ENCODE results near the gene ARHGAP11A. TPM values are rescaled to one million over a fixed set of nuclear protein-coding genes. Genes with fewer than 3 reads are reported as not detected.

Gene ARHGAP11A
- total and polyA plus RNA-seq, 2 of the 8 experiments (the other 6 are each of a cell fraction or from before 2014, with no cell fraction given) = 8.1 to 112 TPM

- Histone ChIP-seq H3K4ac (replicated peaks; ENCODE audit: insufficient read length, low read depth, low read length) (no peak overlapping the region), H3K4me3 (ENCODE audit: extremely low read depth in 1 of 4, insufficient read depth in 2 of 4, low read depth in 3 of 4, low read length in 4 of 4) (no peak overlapping the region), H3K9me3 (ENCODE audit: insufficient read depth in 2 of 2, low read depth in 1 of 2, low read length in 1 of 2) (no peaks in the 10 kb centered on the region), H2BK120ac (replicated peaks; ENCODE audit: low read depth, low read length) (no peak overlapping the region), H4K8ac (ENCODE audit: extremely low read depth, insufficient read depth, low read length) (no peak overlapping the region), H3K4me1 (replicated peaks in 1 of 4; ENCODE audit: control insufficient read depth in 3 of 4, insufficient read depth in 4 of 4, low read length in 3 of 4) (peaks cover 5 to 16% (median 7%) of the 10 kb centered on the region in 4 experiments), H3K18ac (ENCODE audit: extremely low read depth, low read length) (no peak overlapping the region), H3K36me3 (ENCODE audit: control insufficient read depth in 2 of 4, insufficient read depth in 4 of 4, low read length in 3 of 4) (no peaks in the 10 kb centered on the region), H3K27me3 (replicated peaks in 1 of 4; ENCODE audit: control insufficient read depth in 3 of 4, extremely low read depth in 1 of 4, insufficient read depth in 3 of 4, low read length in 3 of 4) (no peaks in the 10 kb centered on the region), H3K23ac (ENCODE audit: insufficient read length) (no peak overlapping the region), H2AFZ (ENCODE audit: low read length) (no peak overlapping the region), H3K23me2 (ENCODE audit: low read depth, low read length) (no peaks in the 10 kb centered on the region; the same call in 1 of the 2 replicates), H3K56ac (replicated peaks; ENCODE audit: insufficient read length, low read depth, low read length) (no peak overlapping the region), H3K79me2 (ENCODE audit: control insufficient read depth in 1 of 2, insufficient read depth in 2 of 2, low read length in 2 of 2) (no peaks in the 10 kb centered on the region), H2AK5ac (ENCODE audit: low read depth, low read length) (no peak overlapping the region), H4K91ac (replicated peaks; ENCODE audit: insufficient read length, low read length) (peak overlapping the region; percentile 17), H3K27ac (ENCODE audit: low read depth, low read length) (no peak overlapping the region), H4K5ac (ENCODE audit: insufficient read length, low read depth, low read length) (no peak overlapping the region), H3K14ac (ENCODE audit: insufficient read length) (no peak overlapping the region), H2BK5ac (ENCODE audit: low read depth, low read length) (no peak overlapping the region), H2BK15ac (ENCODE audit: low read length) (no peak overlapping the region), H2BK20ac (ENCODE audit: low read length) (0 out of 2 replicates have a peak overlapping the region, but pooled peaks have one; percentile 72), H2BK12ac (ENCODE audit: low read depth, low read length) (peak overlapping the region; percentile 51; the same call in 1 of the 2 replicates), H3K4me2 (ENCODE audit: insufficient read depth in 1 of 2, low read depth in 2 of 2, low read length in 2 of 2) (no peak overlapping the region), H4K20me1 (replicated peaks in 1 of 2; ENCODE audit: control insufficient read depth in 1 of 2, insufficient read depth in 2 of 2, low read length in 2 of 2) (no peaks in the 10 kb centered on the region), H3K9ac (replicated peaks in 1 of 4; ENCODE audit: extremely low read depth in 1 of 4, low read depth in 3 of 4, low read length in 3 of 4) (no peak overlapping the region), H3K79me1 (ENCODE audit: low read depth, low read length) (no peaks in the 10 kb centered on the region)
- no peak for DNase-seq (ENCODE audit: low read depth in 1 of 2, low spot score in 2 of 2)
- ChIA-PET CTCF (ENCODE audit: partially characterized antibody) (interaction anchor here (0.7 to 2.5 kb wide), 13 partner anchors 7 to 462 kb away, joined by 3 to 17 read pairs (median 4); no protein-coding TSS in a partner anchor), POLR2A (ENCODE audit: partially characterized antibody) (interaction anchor here (0.9 to 2.1 kb wide), 4 partner anchors 16 to 29 kb away, joined by 3 to 5 read pairs (median 4); partner anchors contain the start of gene SCG5)
- WGBS, 2 experiments (ENCODE audit: extremely low coverage in 1 of 2, insufficient coverage in 1 of 2, insufficient read length in 1 of 2, insufficient replicate concordance in 2 of 2, low coverage in 1 of 2, low lambda C conversion rate in 2 of 2, missing lambda C conversion rate in 1 of 2) = 68% methylated on average over 5 of the region's 5 CpGs; no CpG with 5 or more reads in 1 of the 2 experiments
- FAIRE-seq = peak; percentile 24
- TF ChIP-seq EP300 (IDR thresholded peaks at IDR 0.05; ENCODE audit: borderline replicate concordance in 1 of 2, low read depth in 2 of 2, low read length in 2 of 2) (no peak), RNF2 (IDR thresholded peaks at IDR 0.05; ENCODE audit: borderline replicate concordance, low read depth, low read length, missing control alignments, poor library complexity, severe bottlenecking) (no peak), BACH1 (IDR thresholded peaks at IDR 0.05; ENCODE audit: low read length) (no peak), POU5F1 (IDR thresholded peaks at IDR 0.05; ENCODE audit: low read depth, low read length) (no peak), ATF3 (IDR thresholded peaks at IDR 0.05; ENCODE audit: insufficient read depth, low read depth, low read length) (no peak), SIRT6 (IDR thresholded peaks at IDR 0.05; ENCODE audit: low read length) (no peak), TAF7 (optimal IDR thresholded peaks at IDR 0.05; ENCODE audit: borderline replicate concordance, low read depth, low read length) (no peak), E2F6 (IDR thresholded peaks at IDR 0.05) (no peak), KDM4A (IDR thresholded peaks at IDR 0.05; ENCODE audit: low read depth, low read length, severe bottlenecking) (no peak), BCL11A (IDR thresholded peaks at IDR 0.05; ENCODE audit: low read depth in 2 of 2, low read length in 2 of 2) (no peak)
Observed at GRCh38 chr15:32669896-32670611, 54.8 kb downstream of the ARHGAP11A start.
